Hematopoietic multipotent progenitor cell treated with erythropoietin and hydrocortisone succinate and interleukin-3 and kit ligand, for 8 days (in vitro differentiated cells): Measurements from ENCODE around the gene ADPRH.

Experiments
- DNase-seq: peaks from one replicate; pipeline ENCODE4 v3.0.0-alpha.2; 2015

The ADPRH gene

DNA sequence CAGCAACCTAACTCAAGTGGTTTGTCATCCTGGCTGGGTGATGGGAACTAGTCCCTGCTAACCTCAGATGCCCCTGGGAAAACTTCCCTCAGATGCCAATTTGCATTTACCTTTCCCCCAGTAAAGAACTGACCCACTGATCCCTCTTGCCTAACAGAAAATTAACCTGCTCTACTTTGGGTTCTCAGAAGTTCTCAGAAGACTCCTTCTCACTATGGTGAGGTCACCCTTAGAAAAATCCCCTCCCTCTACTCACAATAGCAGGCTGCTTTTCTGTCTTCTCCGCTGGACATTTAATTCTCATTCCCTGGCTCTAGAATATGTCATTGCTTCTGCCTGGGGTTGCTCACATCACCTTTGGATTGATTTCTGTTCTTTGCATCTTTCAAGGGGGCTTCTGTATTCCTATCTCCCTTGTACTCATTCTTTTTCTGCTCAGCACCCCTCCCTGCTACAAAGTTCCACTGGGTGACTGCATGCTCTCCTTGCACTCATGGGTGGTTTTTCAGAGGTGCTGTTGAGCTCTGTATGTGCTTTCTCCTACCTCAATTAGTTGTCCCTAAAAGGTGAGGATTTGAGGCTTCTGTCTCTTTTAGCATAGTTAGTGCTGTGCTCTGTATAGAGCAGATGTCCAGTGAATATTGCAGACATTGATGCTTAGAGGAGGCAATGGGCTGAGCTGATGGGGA lies 19.3 kb downstream of the ADPRH start:
- no peak for DNase-seq

DNA sequence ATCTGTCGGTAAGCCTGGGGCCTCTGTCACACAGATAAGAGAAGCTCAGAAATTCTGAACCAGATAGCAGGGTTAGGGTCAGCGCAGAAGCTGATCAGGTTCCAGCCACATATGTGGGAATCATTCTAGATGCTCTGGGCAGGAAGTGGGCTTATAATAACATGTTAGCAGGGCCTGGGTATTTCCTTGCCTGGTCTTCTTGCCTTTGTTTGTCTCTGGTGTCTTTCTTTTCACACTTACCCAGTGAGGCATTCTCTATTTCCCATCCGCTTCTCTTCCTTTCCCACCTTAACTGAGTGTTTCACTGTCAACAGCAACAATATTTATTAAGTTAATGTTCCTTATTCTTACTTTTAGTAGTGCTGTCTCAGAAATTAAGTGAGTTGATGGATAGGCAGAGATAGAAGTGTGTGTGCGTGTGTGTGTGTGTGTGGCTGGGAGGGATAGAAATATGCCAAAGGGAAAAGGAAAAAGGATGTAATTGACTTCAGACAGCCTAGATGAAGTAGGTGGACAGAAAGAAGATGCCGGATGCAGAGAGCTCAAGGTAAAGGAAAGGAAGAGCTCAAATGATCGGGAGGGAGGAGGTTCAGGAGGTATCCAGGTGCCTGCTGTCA lies 20.4 kb downstream of the ADPRH start:
- DNase-seq = no peak

DNA sequence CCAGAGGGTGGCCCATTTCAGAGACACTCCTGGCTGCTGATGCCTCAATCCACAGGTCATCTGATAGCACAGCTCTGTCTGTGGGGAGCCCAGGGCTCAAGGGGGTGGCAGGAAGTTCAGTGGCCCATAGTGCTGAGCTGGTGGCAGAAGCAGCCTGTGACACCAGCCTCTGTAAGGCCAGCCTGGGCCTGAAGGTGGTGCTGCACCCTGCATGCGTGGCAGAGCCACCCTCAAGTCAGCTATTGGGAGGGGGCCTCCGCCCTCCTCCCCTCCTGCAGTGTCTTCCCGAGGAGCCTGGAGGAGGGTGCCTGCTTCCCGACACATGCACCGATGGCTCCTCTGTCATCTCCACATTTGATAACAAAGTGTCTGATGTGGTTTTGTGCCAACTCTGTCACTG lies 21.4 kb downstream of the ADPRH start:
- peak; percentile 16 for DNase-seq

DNA sequence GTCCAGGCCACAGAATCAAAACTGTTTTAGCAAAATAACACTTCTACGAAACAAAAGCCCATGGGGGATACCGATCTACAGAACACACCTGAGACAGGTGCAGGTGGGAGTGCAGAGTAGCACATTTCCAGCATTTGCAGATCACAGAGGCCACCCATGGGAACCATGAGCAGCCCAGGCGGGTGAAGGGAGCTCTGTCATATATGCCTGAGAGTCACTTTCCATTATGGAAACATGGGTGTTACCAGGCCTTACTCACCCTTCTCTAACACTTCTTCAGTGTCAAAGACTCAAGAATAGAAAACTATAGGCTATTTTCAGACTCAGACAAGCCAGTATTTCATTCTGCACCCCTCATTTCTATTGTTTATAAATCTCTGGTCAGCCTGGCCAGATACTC lies 21.9 kb downstream of the ADPRH start:
- DNase-seq = no peak

DNA sequence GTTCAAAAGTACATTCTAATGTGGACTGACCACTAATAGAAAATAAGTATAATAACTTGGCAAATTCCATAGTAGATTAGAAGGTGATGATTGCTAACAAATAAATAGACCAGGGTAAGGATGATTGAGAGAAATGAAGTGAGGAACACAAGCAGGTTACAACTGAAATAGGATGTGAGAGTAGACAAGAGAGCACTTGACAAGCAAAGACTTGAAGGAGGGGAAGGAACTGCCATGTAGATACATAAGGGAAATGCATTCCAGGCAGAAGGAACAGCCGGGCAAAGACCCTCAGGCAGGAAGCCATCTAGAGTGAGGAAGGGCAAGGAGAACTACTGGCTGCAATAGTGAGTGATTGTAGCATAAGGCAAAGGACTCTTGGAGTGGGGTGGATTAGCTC lies 23.4 kb downstream of the ADPRH start:
- no peak for DNase-seq

DNA sequence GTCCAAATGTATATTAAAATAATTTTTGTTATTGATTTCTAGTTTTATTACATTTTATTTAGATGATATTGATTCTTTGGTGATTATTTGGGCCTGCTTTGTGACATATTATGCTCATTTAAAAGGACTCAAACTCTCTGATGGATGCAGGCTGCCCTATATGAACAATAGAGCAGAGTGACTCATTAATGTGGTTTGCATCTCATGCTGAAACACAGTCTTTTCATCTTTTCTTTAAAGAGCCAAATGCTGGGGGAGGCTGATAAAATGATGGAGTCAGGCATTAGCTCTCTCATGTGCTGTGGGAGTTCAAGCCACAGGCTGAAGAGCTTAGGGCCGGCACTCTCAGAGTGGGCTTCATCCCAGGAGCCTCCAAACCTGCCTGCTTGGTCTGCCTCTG lies 25.6 kb downstream of the ADPRH start:
- no peak for DNase-seq

DNA sequence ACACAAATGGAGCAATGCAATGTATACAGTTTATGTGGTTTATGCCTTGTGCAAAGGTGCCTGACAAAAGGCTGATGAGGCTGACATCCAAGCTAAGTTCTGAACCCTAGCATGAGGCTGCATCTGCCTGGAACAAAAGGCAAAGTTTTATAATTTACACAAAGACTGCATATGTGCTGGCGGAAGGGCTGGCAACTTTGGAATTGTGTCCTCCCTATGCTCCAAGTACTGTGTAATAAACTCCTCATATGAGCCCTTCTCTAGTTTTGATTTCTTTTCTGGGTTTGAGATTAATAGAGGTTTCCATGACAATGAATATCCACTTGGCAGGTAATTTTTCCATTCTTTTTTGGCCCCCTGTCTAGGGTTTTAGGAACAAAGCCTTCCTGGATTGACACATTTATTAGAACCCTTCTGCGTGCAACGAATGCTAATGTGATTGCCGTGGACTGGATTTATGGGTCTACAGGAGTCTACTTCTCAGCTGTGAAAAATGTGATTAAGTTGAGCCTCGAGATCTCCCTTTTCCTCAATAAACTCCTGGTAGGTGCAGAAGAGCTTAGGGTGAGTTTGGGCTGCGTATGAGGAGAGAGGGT lies 29.2 kb downstream of the ADPRH start:
- no peak for DNase-seq

DNA sequence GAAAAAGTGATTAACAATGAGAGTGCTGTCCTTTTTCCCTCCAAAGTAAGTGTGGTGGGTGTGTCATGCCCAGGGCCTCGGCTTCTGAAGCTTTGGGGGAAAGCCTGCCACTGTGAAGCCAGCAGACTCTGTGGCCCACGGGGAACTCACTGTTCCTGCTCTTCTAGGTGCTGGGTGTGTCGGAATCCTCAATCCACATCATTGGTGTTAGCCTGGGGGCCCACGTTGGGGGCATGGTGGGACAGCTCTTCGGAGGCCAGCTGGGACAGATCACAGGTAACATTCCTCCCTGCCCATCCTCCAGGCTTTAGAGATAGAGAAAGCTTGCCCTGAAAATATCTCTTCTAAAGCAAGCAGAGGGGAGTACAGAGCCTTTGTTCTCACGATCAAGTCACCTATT lies 30.0 kb downstream of the ADPRH start:
- DNase-seq = no peak

DNA sequence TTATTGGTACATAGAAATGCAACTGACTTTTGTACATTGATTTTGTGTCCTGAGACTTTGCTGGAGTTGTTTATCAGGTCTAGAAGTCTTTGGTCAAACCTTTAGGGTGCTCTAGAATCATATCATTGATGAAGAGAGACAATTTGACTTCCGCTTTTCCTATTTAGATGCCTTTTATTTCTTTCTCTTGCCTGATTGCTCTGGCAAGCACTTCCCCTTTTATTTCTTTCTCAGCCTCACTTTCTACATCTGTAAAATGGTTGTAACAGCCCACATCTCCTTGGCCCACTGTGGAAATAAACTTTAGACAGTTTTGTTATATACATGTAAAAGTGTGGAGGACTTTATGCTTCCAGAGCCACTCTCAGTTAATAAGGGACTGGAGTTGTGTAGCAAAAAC lies 32.4 kb downstream of the ADPRH start:
- DNase-seq = no peak

DNA sequence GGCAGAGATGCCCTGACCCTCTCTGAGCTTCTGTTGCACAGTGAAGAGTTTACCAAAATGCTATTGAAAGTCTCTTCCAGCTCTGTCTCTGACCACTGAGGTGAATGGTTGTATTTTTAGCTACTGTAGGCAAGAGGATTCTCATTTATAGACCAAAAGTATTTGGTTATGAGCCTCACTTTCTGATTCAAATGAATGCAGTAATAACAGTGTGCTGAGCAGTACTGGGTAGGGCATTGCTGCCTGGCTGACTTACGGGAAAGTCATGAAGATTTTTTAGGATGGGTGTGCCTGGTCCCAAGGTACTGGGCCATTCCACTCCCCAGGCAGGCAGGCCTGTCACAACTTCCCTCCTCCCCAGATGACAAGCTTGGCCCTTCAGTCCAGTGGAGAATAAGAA lies 33.9 kb downstream of the ADPRH start:
- DNase-seq = no peak

DNA sequence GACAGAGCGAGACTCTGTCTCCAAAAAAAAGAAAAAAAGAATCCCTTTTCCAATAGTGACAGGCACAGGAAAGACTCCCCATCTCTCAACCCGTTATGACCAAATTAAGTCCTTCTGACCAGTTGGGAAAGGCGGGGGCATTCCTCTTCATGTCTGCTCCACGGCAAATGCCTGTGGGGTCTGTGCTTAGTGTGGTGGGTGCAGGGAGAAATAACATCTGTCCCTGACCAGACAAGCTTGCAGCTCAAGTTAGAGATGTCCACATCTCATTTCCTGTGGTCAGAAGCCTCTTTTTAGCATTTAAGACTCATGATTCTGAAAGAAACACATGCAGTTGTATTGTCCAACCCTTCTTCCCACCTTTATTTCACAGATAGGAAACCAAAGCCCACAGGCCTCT lies 34.6 kb downstream of the ADPRH start:
- DNase-seq = no peak

DNA sequence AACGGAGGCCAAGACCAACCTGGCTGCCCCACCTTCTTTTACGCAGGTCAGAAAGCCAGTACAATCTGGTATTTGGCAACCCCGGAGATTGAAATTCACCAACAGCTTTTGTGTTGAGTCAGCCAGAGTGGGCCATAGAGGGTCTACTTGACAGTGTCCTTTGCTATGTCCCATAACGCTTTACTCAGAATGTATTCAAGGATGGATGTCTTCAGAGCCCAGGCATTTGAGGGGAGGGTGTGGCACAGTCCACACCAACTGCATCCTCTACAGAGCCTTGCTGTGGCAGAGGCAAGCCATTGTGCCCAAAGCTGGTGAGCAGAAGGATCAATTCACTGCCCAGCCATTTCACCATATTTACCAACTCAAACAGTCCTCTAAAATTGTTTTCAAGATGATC lies 36.8 kb downstream of the ADPRH start:
- DNase-seq = no peak

DNA sequence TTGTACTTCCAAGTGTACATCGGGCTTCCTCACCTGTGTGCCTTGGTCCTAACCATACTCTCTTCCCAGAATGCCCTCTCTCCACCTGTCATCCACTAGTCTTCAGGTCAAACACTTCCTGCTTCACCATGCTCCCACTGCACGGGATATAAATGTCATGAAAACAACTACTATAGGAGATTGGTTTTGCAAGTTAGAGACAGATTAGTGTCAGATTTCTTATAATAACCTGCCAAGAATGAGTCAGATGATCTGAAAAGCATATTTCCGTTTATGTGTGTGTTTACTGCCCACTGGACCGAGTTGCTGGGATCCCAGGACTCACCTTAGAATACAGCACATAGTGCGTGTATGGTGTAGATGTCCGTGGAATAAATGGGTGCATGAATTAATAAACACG lies 39.8 kb downstream of the ADPRH start:
- no peak for DNase-seq

DNA sequence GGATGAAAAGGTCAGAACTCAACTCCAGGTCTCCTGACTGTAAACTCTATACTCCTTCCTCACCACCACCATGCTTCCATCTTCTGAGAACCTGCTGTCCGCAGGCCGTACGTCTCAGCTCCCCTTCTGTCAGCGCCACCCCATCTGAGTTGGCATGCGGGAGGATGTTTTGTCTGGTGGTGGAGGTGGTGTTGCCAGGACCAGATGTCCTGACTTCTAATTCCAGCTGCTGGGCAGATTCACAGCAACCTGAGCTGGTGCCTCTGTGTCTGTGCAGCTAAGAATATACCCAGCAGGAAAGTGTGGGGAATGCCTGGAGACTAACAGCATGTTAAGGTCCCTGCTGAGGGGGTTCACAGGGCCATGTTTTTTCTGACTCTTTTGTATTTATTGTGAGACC lies 41.6 kb downstream of the ADPRH start:
- DNase-seq = no peak

DNA sequence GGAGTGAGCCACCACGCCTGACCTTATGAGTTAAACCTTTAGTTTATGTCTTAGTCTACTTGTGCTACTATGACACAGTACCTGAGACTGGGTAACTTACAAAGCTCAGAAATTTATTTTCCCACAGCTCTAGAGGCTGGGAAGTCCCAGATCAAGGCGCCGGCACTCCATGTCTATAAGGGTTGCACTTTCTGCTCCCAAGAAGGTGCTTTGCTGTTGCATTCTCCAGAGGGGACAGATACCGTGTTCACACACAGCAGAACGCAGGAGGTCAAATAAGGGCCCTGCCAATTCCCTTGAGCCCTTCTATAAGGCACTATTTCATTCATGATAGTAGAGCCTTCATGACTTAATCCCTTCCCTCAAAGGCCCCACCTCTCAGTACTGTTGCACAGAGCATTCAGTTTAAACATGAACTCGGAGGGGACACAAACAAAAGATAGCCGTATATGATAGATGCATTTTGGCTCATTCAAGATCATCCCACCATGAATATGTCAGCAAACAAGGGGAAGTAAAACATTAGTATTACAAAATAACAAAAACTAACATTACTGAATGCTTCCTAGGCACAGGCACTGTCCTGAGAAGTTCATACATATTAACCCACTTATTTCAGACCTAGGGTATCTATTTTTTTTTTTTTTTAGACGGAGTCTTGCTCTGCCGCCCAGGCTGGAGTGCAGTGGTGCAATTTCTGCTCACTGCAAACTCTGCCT lies 44.9 kb downstream of the ADPRH start:
- DNase-seq = no peak

DNA sequence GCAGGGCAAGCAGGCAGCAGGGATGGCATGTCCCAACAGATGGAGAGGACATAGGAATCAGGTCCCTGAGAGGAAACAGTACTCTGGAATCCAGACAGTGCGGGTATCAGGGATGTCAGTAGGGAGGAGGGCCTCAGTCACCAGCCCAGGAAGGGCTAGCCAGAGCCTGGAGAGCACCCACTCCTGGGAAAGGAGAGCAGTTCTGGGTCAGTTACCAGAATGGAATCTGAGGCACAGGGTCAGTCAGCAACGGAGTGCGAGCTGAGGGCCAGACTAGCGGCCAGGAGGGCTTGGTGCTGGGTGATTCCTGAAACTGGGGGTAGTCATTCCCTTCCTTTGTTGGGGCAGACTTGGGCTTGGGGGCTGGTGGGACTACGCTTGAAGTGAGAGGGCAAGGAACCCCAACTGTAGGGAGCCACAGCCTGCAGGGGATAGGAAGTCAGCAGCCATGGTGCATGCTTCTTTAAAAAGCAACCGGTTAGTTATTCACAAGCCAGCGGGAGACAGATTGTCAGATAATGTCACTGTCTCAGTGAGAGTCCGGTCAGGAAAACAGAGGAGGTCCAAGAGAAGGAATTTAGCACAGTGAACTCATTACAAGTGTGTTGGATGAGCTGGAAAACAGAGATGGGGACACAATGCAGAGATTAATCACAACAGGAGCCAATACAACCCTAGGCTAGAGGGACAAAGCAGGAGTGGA lies 46.3 kb downstream of the ADPRH start:
- no peak for DNase-seq

DNA sequence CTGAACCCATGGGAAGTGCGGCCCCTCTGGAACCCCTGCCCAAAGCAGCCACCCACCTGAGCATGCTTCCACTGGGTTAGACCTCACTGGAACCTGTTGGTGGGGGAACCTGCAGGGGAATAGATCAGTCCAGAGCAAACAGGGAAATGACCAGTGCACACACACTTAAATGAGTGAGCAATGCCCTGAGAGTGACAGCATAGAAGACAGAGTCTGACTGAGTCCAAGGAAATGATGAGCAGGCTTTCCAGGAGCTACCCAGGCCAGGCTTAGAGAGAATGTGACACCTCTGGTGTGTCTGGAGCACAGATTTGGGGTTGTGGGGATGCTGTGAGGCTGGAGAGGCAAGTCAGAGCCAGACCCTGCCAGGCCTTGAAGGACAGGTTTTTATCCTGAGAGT lies 46.9 kb downstream of the ADPRH start:
- no peak for DNase-seq

DNA sequence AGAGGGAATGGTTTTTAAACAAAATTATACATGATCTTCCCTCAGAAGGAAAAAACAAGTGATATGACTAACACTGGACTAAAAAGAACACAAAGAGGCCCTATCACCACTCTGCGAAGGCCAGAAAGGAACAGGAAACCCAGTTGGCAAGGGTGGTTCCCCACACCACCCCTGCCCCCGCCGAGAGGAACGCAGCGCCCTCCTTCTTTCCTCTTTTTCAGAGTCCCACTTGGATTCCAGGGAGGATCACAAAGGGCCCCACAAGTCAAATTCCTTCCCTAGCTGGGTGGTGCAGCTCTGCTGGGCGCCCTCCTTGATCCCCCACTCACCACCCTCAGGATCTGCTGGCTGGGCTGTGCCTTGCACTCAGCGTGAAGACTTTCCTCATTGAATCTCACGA lies 48.2 kb downstream of the ADPRH start:
- DNase-seq = no peak

DNA sequence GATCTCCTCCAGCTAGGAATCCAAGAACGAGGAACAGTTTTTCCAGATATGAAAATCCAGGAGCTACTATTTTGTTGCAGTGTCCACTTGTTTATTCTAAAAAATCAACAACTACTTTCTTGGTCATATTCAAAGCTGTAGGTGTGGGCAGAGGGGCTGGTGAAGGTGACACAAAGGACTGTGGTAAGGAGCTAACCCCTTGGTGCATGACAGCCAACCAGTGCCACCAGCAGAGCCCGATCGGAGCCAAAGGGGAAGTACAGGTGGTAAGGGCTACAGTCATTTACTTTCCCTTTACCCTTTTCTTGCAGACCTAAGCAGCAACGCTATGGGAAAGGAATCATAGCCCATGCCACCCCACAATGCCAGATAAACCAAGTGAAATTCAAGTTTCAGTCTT lies 49.1 kb downstream of the ADPRH start:
- DNase-seq = no peak

DNA sequence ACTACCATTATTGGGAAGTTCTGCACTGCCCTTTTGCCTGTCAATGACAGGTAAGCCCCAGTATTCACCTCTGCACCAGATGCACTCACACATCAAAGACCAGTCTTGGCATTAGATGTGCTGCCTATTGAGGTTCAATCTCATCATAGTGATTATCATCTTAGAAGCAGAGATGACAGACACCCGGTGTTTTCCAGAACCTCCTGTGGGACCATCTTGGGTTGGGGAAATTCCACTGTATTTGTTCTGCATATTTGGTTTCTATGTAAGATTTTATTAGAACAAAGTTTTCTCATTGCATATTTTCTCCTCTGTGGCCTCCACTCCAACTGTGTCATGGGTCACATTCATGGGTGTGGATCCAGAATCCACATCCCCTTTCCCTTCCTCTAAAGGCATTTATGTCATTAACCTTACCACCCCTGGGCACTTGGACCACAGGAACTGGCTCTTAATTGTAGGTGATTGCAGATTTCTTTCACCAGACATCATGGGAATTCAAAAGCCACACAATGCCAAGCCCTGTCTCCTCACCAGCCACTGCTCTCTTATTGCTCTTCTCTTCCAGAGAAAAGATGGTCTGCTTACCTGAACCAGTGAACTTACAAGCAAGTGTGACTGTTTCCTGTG lies 49.6 kb downstream of the ADPRH start:
- DNase-seq = no peak

DNA sequence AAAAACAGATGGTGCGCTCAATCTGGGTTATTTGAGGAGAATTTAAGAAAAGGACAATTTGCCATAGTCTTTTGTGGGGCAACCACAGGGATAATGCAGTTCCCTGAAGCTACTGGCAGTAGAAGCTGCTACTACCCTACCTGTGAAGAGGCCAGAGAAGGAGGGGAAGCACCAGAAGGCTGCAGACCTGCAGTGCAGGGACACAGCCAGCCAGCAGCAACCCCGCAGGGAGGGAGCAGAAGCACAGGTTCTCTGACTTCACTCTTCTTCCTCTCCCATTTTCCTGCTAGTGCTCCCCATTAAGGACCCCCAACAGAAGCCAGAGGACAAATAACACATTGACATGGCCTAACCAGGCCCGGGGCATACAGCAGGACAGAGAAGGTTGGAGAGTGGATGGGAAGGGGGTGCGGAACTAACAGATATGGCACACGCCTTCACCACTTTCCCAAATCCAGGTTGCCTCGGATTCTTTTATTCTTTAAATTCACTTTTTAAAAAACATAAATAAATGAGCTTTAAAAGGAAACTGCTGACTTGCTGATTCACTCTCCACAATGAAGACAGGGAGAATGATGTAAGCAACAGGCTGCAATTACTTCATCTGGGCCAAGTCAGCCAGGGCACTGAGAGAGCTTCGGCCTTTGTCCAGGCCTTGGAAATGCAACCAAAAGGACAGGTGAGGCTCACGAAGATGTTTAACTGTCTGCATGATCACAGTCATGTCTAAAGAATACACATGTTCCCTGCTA lies 51.0 kb downstream of the ADPRH start:
- DNase-seq = no peak

DNA sequence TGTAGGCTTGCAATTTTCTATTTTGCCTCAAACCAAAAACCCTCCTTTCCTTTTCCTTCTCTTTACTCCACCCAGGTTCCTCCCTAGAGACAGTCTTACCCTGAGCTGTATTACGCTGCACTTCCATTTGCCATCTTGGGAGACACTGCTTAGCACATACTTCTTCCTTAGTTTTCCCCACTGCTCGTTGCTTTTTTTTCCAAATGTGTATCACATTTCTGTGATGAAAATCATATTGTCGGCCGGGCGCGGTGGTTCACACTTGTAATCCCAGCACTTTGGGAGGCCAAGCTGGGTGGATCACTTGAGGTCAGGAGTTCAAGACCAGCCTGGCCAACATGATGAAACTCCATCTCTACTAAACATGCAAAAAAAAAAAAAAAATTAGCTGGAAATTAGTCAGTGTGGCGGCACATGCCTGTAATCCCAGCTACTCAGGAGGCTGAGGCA lies 51.6 kb downstream of the ADPRH start:
- DNase-seq = no peak
